Body of pancreas (tissue), 4 donors: ENCODE results near the gene HNF1A.

Experiments
- POLR2A ChIP-seq, 3 donors: fragments of 450-650 bp; IDR thresholded peaks; one replicate each; pipeline ENCODE4 v1.6.1; 2016; ENCODE audit warnings: antibody characterized with exemption in 3 of 3, mild to moderate bottlenecking in 2 of 3
- TF ChIP-seq, protein P1 (sequence below), 7 experiments: fragments of 450-650 bp in 4 of 7; fragments of 200-600 bp in 3 of 7; sonication (generic) in 3 of 7; IDR thresholded peaks; one replicate each; pipeline ENCODE4 v1.5.1; 2016 to 2019; ENCODE audit warnings: antibody characterized with exemption in 7 of 7

DNA sequence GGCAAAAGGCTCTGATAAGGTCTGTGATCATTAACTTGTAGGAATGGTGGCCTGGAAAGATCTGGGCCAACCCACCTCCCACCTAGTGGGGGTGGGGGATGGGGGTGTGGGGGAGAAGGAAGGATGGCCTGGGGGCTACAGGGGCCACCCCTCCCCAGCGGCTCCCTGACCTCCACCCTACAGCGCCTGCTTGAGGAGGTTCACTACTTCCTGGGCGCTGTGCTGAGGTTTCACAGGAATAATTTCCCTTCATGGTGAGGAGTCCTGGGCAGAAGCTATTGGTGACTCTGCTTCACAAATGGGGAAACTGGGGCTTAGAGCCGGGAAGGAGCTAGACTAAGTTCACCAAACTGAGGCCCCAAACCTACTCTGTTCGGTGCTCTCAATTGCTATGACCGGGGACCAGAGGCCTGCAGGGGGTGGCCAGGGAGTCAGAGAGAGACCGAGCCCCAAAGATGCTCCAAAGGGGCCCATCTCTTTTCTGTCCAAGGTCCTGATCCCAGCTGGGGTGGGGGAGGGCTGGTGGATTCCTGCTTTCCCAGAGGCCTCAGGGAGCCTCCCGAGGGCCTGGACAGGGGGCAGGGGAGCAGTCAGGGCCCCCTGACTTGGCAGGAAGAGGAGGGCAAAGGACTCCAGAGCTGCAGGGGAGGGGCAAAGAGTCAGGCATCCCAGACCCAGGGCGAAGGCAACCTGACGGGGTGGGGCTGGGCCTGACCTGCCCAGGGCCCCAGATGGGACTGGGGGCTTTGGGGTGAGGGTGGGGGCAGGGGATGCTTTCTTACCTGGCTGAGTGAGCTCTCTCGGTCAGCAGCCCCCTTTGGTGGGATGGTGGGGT lies 1.7 kb downstream of the HNF1A start:
- TF ChIP-seq, protein P1, sequence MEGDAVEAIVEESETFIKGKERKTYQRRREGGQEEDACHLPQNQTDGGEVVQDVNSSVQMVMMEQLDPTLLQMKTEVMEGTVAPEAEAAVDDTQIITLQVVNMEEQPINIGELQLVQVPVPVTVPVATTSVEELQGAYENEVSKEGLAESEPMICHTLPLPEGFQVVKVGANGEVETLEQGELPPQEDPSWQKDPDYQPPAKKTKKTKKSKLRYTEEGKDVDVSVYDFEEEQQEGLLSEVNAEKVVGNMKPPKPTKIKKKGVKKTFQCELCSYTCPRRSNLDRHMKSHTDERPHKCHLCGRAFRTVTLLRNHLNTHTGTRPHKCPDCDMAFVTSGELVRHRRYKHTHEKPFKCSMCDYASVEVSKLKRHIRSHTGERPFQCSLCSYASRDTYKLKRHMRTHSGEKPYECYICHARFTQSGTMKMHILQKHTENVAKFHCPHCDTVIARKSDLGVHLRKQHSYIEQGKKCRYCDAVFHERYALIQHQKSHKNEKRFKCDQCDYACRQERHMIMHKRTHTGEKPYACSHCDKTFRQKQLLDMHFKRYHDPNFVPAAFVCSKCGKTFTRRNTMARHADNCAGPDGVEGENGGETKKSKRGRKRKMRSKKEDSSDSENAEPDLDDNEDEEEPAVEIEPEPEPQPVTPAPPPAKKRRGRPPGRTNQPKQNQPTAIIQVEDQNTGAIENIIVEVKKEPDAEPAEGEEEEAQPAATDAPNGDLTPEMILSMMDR (IDR thresholded peaks at IDR 0.05): no peak
- TF ChIP-seq POLR2A (IDR thresholded peaks at IDR 0.05): no peak
